Hepatocyte (in vitro differentiated cells): Measurements from ENCODE around the gene NXPH1.

ENCODE experiments used
- CTCF ChIP-seq: fragments of 200-600 bp; sonication (generic); IDR thresholded peaks from 2 replicates; pipeline ENCODE4 v1.5.1; 2016; ENCODE audit warnings: antibody characterized with exemption, mild to moderate bottlenecking; ENCODE audit not compliant: poor library complexity
- EZH2 ChIP-seq: fragments of 200-600 bp; sonication (generic); IDR thresholded peaks from 2 replicates; pipeline ENCODE4 v1.6.1; 2016; ENCODE audit warnings: antibody characterized with exemption, mild to moderate bottlenecking, borderline replicate concordance

- TF ChIP-seq CTCF (no peak), EZH2 (no peak)
These were observed 329.4 kb downstream of the NXPH1 start for GRCh38 chr7:8762803-8763202.
